ENCODE measurements around the gene TFR2. TPM values are rescaled to one million over a fixed set of nuclear protein-coding genes. Genes with fewer than 3 reads are reported as not detected.

Gene TFR2
- total and polyA plus RNA-seq, 8 donors = 0.67 to 2.6 (median 1.2) TPM

- Histone ChIP-seq H3K27me3 (no peaks in the 10 kb centered on the region), H3K4me1 (peaks cover 13 to 15% of the 10 kb centered on the region in 2 donors), H3K27ac (no peak overlapping the region), H3K9me3 (no peaks in the 10 kb centered on the region), H3K36me3 (peaks cover 0 to 70% of the 10 kb centered on the region in 2 donors), H3K4me3 (no peak overlapping the region)
- ATAC-seq (no peak), DNase-seq (peak in 1 of 4 donors; percentile 69)
- TF ChIP-seq CTCF (IDR thresholded peaks at IDR 0.05) = no peak
- intact Hi-C loops (cut with DNase I) = loop anchor here in 1 of 2 donors (10.0 kb wide), 1 partner anchor 212 kb away; the partner anchor contains the start of gene TSC22D4
These were observed 45.9 kb upstream of the TFR2 start for GRCh38 chr7:100687261-100687660.

- no peaks in the 10 kb centered on the region for H3K27me3 ChIP-seq
- H3K9me3 ChIP-seq = no peaks in the 10 kb centered on the region
- H3K4me3 ChIP-seq = no peak overlapping the region
- no peak overlapping the region for H3K27ac ChIP-seq
- H3K36me3 ChIP-seq = peaks cover 0 to 75% of the 10 kb centered on the region in 2 donors
- ATAC-seq = no peak
- no peak for TF ChIP-seq CTCF (IDR thresholded peaks at IDR 0.05)
- intact Hi-C loops (cut with DNase I) = loop anchor here in 1 of 2 donors (10.0 kb wide), 1 partner anchor 212 kb away; the partner anchor contains the start of gene TSC22D4
- peaks cover 8 to 11% of the 10 kb centered on the region in 2 donors for H3K4me1 ChIP-seq
- DNase-seq = peak in 1 of 4 donors; percentile 63
These were observed 45.5 kb upstream of the TFR2 start for GRCh38 chr7:100686822-100687211.

GRCh38 chr7:100686201-100686821, 45.0 kb upstream of the TFR2 start:
- Histone ChIP-seq H3K27me3 (no peaks in the 10 kb centered on the region), H3K36me3 (peaks cover 0 to 80% of the 10 kb centered on the region in 2 donors), H3K4me3 (no peak overlapping the region), H3K4me1 (peaks cover 3 to 6% of the 10 kb centered on the region in 2 donors), H3K9me3 (no peaks in the 10 kb centered on the region), H3K27ac (no peak overlapping the region)
- no peak for ATAC-seq
- peak in 1 of 4 donors; percentile 65 for DNase-seq
- no peak for TF ChIP-seq CTCF (IDR thresholded peaks at IDR 0.05)
- intact Hi-C loops (cut with DNase I) = loop anchor here in 1 of 2 donors (10.0 kb wide), 1 partner anchor 212 kb away; the partner anchor contains the start of gene TSC22D4

- Histone ChIP-seq H3K36me3 (peaks cover 0 to 86% of the 10 kb centered on the region in 2 donors), H3K9me3 (no peaks in the 10 kb centered on the region), H3K27me3 (no peaks in the 10 kb centered on the region), H3K4me1 (peaks cover 0 to 3% of the 10 kb centered on the region in 2 donors), H3K27ac (no peak overlapping the region), H3K4me3 (no peak overlapping the region)
- DNase-seq (peak in 1 of 4 donors; percentile 51), ATAC-seq (no peak)
- TF ChIP-seq CTCF (IDR thresholded peaks at IDR 0.05) = no peak
- intact Hi-C loops (cut with DNase I) = loop anchor here in 1 of 2 donors (10.0 kb wide), 1 partner anchor 211 kb away; the partner anchor contains the start of gene TSC22D4
These were observed 44.3 kb upstream of the TFR2 start for GRCh38 chr7:100685631-100686145.

GRCh38 chr7:100685049-100685605, 43.8 kb upstream of the TFR2 start:
- no peak overlapping the region for H3K27ac ChIP-seq
- intact Hi-C loops (cut with DNase I) = loop anchor here in 1 of 2 donors (10.0 kb wide), 1 partner anchor 210 kb away; the partner anchor contains the start of gene TSC22D4
- H3K4me3 ChIP-seq = no peak overlapping the region
- no peaks in the 10 kb centered on the region for H3K9me3 ChIP-seq
- H3K27me3 ChIP-seq = no peaks in the 10 kb centered on the region
- DNase-seq = peak in 1 of 4 donors; percentile 61
- H3K36me3 ChIP-seq = peaks cover 0 to 92% of the 10 kb centered on the region in 2 donors
- no peak for ATAC-seq
- peaks cover 0 to 7% of the 10 kb centered on the region in 2 donors for H3K4me1 ChIP-seq
- no peak for TF ChIP-seq CTCF (IDR thresholded peaks at IDR 0.05)

All from left lung (tissue), 10 donors.